ENCODE results near the gene CMTM2. TPM values are rescaled to one million over a fixed set of nuclear protein-coding genes. Genes with fewer than 3 reads are reported as not detected.
A peak's percentile ranks its signal among the peaks of the same experiment; 100 is the strongest.

CMTM2 gene
- total RNA-seq, 1 donor from 2014 or later = not detected

GRCh38 chr16:66576296-66576695 is 3.0 kb upstream of the CMTM2 start:
- H3K27ac ChIP-seq (replicated peaks) = no peak overlapping the region
- peaks cover 29% of the 10 kb centered on the region for H3K27me3 ChIP-seq (ENCODE audit: low read depth)
- TF ChIP-seq CTCF (IDR thresholded peaks at IDR 0.05; ENCODE audit: borderline replicate concordance) = no peak
- DNase-seq = no peak
- no peaks in the 10 kb centered on the region for H3K36me3 ChIP-seq
- intact Hi-C loops (cut with micrococcal nuclease) = no loop called here
- H3K4me1 ChIP-seq = peaks cover 26% of the 10 kb centered on the region
- no peak overlapping the region for H3K4me3 ChIP-seq
- H3K9me3 ChIP-seq (replicated peaks) = no peaks in the 10 kb centered on the region

GRCh38 chr16:66580605-66581209 is 1.4 kb downstream of the CMTM2 start:
- H3K4me1 ChIP-seq = peaks cover 32% of the 10 kb centered on the region
- H3K36me3 ChIP-seq = no peaks in the 10 kb centered on the region
- no peak for DNase-seq
- no peak overlapping the region for H3K27ac ChIP-seq (replicated peaks)
- no peak for TF ChIP-seq CTCF (IDR thresholded peaks at IDR 0.05; ENCODE audit: borderline replicate concordance)
- no peak overlapping the region for H3K4me3 ChIP-seq
- H3K9me3 ChIP-seq (replicated peaks) = no peaks in the 10 kb centered on the region
- intact Hi-C loops (cut with micrococcal nuclease) = no loop called here
- H3K27me3 ChIP-seq (ENCODE audit: low read depth) = peaks cover 29% of the 10 kb centered on the region

- Histone ChIP-seq H3K4me3 (no peak overlapping the region), H3K27ac (replicated peaks) (no peak overlapping the region), H3K27me3 (ENCODE audit: low read depth) (peaks cover 29% of the 10 kb centered on the region), H3K36me3 (no peaks in the 10 kb centered on the region), H3K9me3 (replicated peaks) (no peaks in the 10 kb centered on the region), H3K4me1 (peaks cover 32% of the 10 kb centered on the region)
- no peak for TF ChIP-seq CTCF (IDR thresholded peaks at IDR 0.05; ENCODE audit: borderline replicate concordance)
- intact Hi-C loops (cut with micrococcal nuclease) = no loop called here
- DNase-seq = no peak
Measured at GRCh38 chr16:66581246-66581952, 2.1 kb downstream of the CMTM2 start.

- H3K9me3 ChIP-seq (replicated peaks) = no peaks in the 10 kb centered on the region
- peaks cover 10% of the 10 kb centered on the region for H3K4me1 ChIP-seq
- no peaks in the 10 kb centered on the region for H3K27me3 ChIP-seq (ENCODE audit: low read depth)
- H3K36me3 ChIP-seq = no peaks in the 10 kb centered on the region
- no peak for TF ChIP-seq CTCF (IDR thresholded peaks at IDR 0.05; ENCODE audit: borderline replicate concordance)
- no peak for DNase-seq
- no peak overlapping the region for H3K27ac ChIP-seq (replicated peaks)
- no peak overlapping the region for H3K4me3 ChIP-seq
- intact Hi-C loops (cut with micrococcal nuclease) = no loop called here
Measured at GRCh38 chr16:66585481-66586239, 6.4 kb downstream of the CMTM2 start.

GRCh38 chr16:66587881-66588600 is 8.8 kb downstream of the CMTM2 start:
- Histone ChIP-seq H3K27ac (replicated peaks) (no peak overlapping the region), H3K9me3 (replicated peaks) (no peaks in the 10 kb centered on the region), H3K4me3 (peak overlapping the region; percentile 38), H3K27me3 (ENCODE audit: low read depth) (no peaks in the 10 kb centered on the region), H3K4me1 (peaks cover 10% of the 10 kb centered on the region), H3K36me3 (no peaks in the 10 kb centered on the region)
- no peak for TF ChIP-seq CTCF (IDR thresholded peaks at IDR 0.05; ENCODE audit: borderline replicate concordance)
- DNase-seq = no peak
- intact Hi-C loops (cut with micrococcal nuclease) = no loop called here
